Measurements from ENCODE around the gene BANP.

The BANP gene

DNA sequence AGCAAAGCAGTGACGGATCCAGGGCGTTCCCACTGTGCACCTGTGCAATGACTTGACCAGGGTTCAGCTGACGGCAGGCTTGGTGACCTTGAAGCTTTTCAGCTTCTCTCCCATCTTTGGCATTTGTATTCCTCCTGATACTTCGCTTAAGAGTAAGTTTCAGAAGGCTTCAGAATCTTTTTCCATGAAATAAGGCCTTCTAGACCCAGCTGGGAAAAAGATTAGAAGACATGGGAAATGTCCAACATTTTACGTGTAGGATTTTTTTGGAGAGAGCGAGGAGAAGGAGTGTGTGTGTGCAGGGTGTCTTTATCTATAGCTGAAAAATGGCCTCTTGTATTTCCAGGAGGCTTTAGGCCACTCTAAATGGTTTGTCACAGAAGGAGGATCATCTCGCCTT lies 104.1 kb downstream of the BANP start:
- DNase-seq, result no peak

DNA sequence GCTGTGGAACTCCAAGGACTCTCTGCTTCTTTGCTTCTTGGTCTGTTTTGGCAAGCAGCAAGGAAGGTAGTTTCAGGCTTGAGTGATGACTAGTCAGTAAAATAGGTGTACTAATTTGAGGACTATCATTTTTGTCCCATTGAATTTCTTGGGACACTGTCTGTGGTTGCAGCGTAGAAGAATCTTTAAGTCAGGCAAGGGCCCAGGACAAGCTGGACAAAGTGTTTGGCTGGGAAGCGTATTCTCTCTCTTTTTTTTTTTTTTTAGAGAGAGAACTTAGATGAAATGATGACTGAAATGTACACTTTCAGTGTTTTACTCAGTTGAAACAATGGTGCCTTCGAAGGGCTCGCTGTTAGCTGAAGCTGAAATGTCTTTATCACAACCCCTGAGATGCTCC lies 105.0 kb downstream of the BANP start:
- no peak for DNase-seq

DNA sequence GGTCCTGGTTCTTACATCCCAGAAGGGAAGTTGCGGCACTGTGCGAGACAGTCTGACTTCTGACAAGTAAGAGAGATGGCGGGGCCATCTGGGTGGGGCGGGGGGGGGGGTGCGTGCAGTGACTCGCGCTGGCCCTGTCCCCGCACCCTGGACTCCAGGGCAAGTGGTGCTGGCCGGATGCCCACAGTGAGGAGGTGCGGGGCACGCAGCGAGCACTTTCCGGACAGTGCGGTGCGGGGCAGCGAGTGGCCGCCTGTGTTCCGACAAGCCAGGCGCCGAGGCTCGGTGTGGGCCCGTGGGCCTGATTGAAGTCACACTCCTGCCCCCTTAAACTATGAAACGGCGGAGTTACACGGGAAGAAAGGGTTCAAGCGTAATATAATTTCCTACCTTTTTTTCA lies 106.4 kb downstream of the BANP start:
- DNase-seq, result no peak

DNA sequence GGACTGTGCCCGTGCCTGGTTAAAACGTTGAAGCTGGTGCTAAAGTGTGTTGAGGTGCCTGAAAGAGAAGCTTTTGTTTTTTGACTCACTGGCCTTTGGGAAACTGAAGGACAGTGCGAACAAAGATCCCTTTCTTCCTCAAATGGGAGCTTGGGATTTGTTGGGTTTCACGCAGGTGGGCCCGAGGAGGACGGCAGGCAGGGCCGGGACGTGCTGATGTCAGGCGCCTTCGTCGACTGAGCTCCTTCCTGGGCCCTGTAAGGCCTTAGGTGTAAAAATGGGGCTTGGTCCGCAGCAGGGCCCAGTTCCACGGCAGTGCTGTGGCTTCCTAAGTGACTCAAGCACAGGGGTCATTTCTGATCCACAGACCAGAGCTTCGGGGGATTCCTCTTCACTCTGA lies 106.9 kb downstream of the BANP start:
- DNase-seq, result no peak

DNA sequence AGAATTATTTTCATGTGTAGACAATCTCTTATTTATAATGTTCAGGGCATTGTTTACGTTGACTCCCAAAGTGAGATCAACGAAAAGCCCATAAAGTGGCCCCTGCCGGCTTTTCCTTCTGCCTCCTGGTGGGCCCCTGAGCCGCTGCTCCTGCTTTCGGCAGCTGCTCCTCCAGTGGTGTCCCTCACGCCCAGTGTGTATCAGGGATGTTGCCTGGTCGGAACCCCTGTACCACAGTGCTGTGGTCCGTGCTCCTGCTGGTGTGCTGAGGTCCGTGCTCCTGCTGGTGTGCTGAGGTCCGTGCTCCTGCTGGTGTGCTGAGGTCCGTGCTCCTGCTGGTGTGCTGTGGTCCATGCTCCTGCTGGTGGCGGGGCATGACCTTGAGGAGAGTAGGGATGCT lies 107.6 kb downstream of the BANP start:
- no peak for DNase-seq

DNA sequence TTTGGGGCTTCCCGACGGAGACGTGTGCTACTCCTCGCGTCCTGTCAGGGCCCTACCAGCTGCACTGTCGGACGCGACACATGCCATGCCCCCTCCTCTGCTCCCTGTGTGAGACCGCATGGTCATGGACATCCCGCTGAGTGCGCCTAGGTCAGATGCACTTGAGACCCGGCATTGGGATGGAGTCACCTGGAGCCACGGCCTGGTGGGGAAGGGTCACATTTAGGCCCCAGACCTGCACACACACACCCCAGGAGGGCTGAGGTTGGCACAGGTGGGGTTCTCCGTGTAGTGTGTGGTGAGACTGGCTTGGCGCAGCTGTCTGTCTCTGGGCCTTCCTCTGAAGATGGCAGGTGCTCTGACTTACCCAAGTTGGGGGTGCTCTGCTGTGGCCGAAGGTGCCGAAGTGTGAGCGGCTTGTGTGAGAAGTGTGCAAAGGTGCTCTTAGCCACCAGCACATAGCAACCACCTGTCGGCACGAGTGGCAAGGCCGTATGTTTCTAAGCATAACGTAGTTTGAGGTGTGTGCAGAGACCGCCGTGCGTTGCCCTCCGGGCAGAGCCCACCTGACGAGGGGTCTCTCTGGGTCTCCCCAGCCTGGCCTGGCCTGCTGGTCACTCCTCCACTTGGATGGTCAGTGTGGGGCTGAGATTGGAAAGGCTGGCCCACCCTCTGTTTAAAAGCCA lies 108.6 kb downstream of the BANP start:
- no peak for DNase-seq

DNA sequence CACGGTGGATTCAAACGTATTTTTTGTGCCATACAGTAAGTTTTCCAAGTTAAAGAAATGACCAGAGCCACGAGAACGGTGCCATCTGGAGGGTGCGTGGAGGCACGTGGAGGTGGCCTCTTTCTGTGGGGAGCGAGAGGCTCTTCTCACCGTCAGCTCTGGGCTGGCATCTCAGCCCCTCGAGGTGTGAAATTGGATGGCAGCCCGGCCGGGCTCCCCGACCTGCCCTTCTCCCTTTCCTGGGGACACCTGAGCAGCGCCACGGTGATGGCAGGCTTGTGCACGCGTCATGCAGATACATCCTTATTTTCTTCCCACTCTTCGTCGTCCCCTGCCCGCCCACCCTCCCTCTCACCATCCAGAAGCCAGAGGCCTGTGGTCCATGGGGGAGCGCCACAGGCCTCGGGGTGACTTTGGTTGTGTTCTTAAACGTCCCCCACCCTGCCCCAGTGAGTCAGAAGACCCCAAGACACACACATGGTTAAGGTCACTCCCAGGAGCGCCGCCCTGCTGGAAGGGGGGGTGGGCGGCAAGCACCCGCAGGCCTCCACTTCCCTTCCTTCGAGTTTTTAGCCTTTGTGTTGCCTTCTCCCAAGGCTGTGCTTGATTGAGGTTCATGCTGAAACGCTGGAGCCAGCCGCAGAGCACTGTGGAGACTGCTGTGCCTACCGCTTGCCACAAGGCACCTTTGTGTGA lies 109.4 kb downstream of the BANP start:
- no peak for DNase-seq

DNA sequence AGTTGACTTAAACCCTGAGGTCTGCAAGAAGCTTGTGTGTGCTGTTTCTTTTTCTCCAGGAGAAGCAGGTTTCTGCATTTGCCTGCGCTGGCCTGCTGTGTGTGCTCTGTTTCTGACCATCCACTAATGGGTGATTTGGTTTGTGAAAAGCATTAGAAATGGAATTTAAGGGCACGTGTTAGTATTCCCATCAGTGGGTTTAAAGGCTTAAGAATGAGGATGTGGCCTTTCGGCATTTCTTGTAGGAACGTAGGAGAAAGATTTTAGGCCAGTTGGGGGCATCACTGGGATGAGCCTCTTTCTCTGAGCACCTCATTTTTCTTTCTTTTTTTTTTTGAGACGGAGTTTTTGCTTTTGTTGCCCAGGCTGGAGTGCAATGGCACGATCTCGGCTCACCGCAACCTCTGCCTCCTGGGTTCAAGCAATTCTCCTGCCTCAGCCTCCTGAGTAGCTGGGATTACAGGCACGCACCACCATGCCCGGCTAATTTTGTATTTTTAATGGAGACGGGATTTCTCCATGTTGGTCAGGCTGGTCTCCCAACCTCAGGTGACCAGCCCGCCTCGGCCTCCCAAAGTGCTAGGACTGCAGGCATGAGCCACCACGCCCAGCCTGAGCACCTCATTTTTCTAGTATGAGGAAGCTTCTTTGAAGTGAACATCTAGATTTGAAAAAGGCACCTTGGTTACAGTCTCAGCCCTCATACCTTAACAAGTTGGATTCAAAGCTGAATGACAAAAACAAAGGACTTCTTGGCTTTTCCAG lies 110.3 kb downstream of the BANP start:
- no peak for DNase-seq

DNA sequence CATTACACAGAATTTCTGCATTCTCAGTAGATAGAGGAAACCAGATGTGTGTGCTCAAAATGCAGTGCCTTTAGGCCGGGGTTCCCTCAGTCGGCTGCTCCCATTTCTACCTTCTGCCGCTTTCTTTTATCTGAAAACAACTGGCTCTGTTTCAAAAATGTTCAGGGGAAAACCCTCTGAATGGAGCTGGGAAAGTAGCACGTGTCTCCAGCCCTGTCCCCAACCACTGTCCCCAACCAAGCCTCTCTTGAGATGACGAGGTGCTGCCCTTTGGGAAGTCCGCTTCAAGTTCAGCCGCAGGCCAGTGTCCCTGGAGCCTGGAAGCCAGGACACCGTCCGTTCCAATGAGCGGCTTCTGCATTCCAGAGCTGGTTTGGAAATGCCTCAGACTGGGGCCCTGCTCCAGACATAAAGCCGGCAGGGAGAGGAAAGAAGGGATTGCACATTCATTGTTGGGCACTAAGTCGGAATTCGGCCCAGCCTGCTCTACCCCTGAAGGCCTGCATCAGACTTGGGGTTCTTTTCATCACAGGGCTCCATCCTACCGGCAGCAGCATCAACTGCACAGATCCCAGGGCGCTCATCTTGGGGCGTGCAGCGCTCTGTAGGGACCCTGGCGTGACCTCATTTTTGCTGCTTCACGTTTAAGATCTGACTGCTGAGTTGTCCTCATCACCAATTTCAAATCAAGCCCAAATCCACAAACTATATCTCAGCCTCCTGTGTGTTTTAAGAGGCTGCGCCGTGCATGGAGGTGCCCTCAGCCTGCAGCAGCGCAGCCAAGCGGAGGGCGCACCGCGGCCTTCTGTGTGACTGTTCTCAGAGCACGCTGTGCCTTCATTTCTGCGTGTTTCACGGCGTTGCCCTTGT lies 111.3 kb downstream of the BANP start:
- no peak for DNase-seq

DNA sequence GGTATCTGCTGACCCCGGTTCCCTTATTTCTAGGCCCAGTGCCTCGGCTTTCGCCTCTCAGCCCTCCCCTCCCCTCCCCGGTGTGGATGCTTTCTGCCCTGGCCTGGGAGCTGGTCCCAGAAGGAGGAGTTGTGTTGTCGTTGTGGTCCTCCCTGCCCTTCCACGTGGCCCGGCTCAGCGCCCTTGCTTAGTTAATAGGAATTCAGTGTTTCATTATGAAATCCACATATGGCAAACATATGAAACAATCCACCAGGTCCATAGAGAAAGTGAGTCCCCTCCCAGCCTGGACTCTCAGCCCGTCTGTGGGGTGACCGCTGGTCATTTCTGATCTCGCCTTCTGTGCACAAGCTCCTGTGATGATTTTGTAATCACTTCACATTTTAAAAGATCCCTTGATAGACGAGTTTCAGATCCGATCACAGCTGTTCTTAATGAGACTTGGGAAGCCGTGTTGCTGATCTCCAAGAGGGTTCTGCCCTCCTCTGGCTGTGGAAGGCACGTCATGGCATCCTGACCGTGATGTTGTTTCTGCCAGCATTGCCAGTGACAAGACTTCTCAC lies 112.1 kb downstream of the BANP start:
- no peak for DNase-seq

DNA sequence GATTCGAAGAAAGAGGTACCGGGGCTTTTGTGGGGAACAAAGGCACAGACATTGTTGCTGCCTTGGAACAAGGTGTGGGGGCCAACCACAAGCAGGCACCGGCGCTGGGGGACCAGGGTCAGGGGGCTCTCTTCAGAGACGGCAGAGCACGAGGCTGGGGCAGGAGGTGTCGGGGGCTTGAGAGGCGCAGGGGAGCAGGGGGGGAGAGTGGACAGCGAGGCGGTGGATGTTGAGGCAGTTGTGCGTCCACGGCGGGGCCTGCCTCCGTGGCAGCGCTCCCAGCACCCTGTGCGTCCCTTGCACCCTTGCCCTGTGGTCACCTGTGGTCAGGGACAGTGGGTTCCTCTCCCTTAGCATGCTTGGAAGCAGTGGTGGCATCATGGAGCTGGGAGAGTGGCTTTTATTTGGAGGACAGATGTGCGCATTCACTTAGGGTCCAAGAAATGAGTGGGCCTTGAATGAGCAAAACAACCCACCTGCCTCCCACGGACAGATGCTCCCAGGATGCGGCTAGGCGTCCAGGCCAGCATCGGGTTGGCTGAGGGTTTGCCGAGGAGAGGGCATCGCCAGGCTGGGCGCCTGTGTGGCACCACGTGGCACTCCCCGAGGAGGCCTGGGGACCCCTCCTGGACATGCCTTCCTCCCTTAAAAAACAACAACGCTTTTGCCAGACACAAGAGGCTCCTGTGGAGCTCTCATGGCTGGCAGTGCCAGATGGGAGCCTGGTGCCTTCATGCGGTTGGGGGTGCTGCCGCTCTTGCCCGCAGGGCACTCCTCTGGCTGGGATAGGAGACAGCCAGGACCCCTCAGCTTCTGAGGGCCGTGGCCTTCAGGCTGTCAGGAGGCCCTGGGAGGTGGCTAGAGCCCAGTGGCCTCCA lies 113.0 kb downstream of the BANP start:
- DNase-seq, result no peak

DNA sequence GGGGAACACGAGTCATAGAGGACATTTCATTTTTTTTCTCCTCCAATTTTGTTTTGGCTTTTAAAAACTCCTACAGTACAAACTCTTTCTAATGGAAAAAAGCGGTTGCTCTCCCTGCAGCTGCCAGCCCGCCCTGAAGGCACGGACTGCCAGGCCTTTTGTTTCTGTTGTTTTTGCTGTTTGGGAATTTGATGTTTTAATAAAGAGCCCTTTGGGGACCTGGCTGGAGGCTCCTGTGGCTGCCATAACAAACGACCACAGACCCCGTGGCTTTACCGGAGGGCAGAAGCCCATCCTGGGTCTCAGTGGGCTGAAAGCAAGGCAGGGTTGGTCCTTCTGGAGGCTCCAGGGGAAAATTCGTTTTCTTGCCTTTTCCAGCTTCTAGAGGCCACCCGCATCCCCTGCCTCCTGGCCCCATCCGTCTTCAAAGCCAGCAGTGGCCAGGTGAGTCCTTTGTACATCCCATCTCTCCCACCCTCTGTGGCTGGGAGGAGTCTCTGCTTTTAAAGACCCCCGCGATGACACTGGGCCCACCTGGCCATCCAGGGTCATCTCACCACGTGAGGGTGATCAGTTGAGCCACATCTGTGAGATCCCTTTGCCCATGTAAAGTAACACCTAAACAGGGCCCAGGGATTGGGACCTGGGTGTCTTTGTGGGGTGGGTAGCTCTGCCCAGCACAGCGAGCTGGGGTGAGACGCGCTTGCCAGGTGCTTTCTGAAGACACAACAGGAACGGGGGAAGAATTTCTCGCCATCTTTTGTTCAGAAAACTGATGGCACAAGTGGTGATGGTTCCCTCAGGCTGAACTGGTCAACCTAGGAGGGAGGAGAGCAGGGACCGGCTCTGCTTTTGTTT lies 113.9 kb downstream of the BANP start:
- no peak for DNase-seq

DNA sequence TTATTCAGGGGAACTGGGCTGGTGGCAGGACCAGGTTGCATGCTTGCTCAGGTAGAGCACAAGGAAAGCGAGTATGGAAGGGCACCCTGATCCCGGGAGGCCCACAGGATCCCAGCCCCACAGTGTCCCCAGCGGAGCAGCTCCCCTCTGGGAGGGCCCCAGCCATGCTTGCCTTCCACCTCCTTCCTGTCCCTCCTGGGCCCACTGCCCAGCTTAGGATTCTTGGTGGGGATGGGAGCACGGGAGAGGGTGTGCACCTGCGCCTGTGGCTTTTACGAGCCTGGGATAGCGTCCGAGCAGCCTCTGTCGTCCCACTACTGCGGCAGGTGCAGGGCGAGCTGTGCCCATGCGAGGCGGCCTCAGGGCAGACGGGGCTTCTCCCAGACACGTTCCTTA lies 114.5 kb downstream of the BANP start:
- no peak for DNase-seq

DNA sequence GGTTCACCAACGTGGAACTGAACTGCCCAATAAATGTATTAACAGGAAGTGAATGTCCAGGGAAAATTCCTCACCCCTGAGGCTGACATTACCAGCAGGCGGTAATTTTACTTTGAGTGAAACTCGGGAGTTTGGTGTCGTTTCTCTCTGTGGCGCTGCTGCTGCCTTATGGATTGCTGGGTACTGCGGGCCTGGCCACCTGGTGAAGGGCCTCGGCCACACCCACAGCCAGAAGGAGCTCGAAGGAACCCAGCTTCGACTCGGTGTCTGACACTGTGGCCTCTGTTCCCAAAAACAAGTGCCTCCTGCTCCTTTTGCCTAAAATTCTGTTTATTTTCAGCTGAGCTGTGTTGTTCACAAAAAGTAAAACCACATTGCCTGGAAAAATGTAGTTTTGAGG lies 115.0 kb downstream of the BANP start:
- no peak for DNase-seq

DNA sequence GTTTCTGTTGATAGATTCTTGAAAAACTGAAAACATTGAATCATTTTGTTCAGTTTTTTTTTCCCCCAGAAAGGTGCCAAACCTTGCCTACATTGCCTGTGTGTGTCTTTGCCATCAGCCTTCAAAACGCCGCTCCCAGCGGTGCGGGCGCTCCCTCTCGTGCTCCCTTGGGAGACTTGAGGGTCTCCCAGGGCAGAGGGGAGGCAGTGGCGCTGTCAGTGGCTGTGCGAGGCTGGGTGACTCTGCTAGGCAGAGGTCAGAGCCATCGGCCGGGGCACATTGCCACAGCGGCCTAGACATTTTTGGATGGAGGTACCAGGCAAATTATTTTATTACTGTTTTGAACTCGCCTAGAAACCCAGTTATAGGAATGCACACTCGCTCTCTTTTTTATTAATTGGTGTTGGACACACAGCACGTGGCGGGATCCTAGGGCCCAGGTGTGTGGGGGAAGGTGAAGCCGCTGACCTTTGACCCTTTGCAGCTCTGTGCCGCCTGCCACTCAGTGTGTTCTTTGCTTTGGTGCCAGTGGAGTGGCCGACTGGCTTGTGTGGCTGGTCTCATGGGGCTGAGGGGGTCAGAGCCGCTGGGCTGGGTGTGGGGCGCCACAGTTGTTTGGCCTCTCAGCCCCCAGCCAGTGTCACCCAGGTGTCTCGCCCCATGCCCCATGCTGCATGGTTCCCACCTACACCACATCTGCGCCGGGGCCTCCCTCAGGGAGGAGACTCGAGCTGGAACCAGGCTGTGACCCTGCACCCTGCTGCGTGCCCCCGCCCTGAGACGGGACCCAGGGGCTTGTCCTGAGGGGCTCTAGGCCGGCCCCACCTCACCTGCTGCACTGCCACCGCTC lies 115.7 kb downstream of the BANP start:
- DNase-seq, result no peak

DNA sequence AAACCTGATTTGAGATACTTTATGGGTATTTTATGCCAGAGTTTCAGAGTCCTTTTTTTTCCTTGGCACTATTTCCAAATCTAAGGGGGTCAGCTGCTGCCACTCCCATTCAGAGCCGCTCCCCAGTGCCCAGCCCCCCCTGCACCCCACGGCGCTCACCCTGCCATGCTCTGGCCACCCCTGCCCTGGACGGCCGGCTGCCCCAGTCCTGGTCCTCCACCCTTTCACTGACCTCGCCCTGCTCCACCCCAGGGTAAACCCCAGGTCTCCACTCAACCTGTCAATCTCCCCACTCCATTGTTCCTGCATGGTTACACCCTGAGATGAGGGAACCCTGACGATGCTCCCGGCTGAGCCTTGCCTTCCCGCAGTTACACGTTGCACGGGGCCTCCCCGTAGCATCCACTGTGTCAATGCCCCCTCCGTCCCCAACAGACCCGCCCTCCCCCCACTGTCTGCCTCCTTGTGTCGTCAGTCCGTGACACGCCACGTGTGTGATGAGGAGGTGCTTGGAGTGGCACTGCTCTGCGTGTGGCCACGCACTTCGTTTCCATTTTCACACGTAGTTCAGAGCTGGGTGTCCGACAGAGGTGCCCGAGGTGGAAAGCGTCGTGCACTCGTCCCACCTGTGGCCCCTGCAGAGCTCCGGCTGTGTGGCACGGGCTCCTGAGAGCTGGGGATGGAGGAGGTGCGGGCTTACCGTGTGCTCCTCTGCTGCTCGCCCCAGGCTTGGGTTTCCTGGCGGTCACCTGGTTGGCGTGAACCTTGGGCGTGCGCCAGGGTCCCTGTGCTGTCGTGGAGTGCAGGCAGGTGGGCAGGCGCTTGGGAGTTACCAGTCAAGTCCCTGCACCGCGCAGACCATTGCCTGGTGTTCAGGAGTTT lies 116.5 kb downstream of the BANP start:
- no peak for DNase-seq

DNA sequence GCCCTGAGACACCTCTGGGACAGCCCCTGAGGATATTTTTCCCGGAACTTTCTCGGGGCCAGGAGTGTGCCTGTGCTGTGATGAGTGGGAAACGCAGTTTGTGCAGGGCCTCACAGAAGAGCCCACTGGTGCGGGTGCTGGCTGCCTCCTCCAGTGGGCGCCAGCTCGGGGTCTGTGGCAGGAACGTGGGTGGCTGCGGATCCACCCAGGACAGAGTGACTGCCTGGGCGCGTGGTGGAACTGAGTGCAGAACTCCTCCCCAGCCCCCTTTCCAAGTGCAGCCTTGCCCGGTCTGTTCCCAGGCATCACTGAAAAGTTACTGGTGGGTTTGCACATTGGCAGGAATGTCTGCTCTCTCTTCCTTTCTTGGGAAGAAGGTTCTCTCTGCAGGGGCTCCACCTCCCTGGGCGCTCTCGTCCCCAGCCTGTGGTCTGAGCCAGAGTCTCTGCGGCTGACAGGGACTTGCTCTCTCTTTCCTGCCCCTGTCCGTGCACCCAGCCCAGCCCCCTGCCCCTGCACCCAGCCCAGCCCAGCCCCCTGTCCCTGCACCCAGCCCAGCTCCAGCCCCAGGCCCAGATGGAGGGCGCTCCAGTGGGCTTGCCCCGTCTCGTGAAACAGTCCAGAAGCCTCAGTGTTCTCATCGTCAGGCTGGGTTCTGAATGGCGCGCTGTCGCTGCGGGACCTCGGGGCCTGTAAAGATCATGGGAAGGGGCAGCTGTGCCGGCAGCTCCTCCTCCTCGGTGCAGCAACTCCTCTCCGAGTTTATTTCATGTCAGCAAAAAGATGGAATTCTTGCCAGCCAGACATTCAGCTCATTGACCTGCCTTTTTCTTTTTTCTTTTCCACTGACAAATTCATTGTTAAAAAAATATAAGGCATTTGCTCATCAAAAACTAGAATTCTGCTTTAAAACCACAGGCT lies 117.5 kb downstream of the BANP start:
- no peak for DNase-seq

Measured in activated effector memory CD4-positive, alpha-beta T cell treated with anti-CD3 and anti-CD28 coated beads, Interleukin-2, amount 50 U/mL, for 16 hours (primary cell).